ENCODE measurements around the gene VEGFA.

VEGFA gene

GRCh38 chr6:43823879-43824702 lies 54.1 kb downstream of the VEGFA start:
- no peak for DNase-seq (ENCODE audit: low spot score)

DNA sequence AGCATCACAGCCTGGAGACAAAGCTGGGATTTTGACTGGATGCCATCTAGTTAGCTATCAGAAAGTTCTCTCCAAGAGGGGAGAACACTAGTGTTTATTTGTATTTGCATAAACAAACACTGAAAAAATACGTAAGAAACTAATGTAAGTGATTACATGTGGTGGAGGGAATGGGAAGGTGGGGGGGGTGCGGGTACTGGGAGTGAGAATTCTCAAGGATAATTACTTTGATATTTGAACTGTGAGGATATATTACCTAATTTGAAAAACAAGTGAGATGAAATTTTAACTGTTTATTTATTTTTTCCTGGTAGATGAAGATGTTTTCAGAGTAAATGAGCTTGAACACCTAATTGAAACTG lies 54.7 kb downstream of the VEGFA start:
- DNase-seq (ENCODE audit: low spot score) = no peak

DNA sequence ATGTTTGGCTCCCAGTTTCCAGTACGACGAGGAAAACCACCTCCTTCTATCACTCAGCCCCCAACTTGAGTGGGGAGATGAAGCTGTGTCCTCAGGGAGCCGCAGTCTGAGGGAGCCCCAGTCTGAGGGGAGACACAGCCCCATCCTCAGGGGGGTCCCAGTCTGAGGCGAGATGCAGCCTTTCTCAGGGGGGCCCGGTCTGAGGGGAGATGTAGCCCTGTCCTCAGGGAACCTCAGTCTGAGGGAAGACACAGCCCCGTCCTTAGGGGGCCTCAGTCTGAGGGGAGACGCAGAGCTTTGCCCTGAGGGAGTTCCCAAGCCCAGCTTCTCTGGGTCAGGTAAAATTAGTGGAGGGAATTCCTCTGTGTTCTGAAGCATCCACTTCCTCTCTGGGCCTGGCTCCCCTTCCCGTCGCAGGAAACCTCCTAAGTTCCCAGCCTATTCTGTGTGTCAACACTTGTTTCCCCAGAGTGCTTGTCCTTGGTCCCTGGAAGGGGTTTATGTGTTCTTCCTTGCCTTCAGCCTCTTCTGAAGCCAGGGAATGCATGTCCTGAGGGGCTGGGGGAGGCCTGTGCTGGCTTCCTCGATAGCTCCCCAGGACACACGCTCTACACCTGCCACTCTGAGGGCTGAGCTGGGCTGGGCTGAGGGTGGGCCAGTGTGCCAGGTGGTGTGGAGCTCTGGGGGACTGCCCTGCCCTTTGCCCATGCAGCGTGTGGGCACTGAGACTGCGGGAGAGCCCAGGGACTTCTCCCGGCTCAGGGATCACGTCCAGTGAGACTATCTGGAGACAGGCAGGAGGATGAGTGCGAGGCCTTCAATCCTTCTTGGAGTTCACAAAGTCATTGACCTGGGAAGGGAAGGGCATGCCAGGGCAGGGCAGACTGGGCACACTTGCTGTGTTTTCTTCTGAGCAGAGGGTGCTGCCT lies 55.4 kb downstream of the VEGFA start:
- no peak for DNase-seq (ENCODE audit: low spot score)

- no peak for DNase-seq (ENCODE audit: low spot score)
These were observed 56.7 kb downstream of the VEGFA start for GRCh38 chr6:43826730-43827129.

DNA sequence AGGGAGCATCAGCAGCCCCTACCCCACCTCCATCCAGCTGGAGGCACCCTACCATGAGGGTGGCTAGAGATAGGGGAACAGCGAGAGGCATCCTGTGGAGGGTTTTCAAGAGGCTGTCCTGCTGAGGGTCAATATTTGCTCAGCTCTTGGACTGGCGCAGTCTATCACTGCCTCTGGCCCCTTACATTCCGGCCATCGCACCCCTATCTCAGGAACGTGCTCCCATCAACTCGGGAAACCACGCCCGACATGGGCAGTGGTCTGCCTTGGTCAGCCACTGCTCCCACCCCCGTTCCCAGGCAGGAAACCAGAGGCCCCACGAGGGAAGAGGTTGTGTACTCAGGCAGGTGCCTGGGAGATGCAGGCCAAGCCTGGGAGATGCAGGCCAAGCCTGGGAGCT lies 57.9 kb downstream of the VEGFA start:
- no peak for DNase-seq (ENCODE audit: low spot score)

DNA sequence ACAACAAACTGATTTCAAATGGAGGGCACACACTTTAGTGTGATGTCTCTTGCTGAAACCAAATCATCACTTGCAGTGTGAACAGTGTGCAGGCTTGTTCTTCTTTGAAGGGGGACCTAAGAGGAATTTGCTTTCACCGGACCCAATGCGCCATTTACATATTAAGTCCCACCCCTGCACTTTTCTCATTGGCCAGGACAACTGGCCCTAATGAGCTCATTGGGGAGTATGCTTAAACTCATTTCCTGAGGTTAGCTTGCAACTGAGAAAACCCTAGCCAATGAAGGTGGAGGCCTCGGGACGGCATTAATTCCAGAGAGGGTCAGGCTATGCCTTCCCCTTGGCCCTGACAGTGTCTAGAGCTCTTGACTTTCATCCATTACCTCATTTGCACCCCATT lies 58.7 kb downstream of the VEGFA start:
- no peak for DNase-seq (ENCODE audit: low spot score)

- no peak for DNase-seq (ENCODE audit: low spot score)
These were observed 59.5 kb downstream of the VEGFA start for GRCh38 chr6:43829470-43829869.

GRCh38 chr6:43830775-43831174 lies 60.8 kb downstream of the VEGFA start:
- no peak for DNase-seq (ENCODE audit: low spot score)

GRCh38 chr6:43831191-43831590 lies 61.2 kb downstream of the VEGFA start:
- DNase-seq (ENCODE audit: low spot score) = no peak

GRCh38 chr6:43833223-43833995 lies 63.4 kb downstream of the VEGFA start:
- DNase-seq (ENCODE audit: low spot score) = no peak

DNA sequence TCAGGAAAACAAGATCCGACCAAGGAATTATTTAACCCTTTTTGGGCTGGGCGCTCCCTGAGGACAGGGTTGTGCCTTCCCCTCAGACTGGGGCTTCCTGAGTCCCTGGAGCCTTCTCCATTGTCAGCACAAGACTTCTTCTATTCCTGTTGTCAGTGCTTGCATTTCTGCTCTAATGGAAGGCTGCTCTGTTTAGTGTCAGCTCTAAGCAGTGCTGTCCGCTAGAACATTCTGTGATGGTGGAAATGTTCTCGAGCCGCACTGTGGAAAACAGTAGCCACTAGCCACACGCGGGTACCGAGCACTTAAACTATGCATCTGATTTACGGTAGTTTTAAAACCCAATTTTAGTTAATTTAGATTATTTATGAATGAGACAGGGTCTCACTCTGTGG lies 64.0 kb downstream of the VEGFA start:
- DNase-seq (ENCODE audit: low spot score) = no peak

DNA sequence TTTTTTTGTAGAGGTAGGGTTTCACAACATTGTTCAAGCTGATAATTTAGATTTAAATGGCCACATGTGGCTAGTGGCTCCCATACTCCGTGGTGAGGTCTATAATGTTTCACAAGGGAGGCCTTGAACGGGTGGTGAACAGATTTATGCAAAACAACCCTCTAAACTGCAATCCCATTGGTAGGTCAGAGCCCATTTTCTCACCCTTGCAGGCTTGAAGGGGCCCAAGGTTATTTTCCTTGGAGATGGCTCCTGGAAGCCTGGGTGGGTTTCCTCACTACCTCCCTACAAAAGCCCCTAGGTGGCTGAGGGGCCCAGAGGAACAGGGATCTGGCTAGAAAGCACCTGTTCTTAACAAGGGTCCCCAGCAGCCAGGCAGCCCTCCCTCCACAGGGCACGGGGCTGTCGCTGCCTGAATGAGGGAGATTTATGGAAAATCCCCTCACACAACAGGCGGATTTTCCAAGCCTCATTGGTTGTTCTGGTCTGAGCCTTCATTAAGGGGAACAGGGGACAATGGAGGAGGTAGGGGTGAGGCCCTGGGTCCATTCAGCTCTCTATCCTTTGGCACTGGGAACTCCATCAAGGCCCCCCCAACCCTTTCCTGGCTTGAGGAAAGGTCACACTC lies 64.6 kb downstream of the VEGFA start:
- no peak for DNase-seq (ENCODE audit: low spot score)

DNA sequence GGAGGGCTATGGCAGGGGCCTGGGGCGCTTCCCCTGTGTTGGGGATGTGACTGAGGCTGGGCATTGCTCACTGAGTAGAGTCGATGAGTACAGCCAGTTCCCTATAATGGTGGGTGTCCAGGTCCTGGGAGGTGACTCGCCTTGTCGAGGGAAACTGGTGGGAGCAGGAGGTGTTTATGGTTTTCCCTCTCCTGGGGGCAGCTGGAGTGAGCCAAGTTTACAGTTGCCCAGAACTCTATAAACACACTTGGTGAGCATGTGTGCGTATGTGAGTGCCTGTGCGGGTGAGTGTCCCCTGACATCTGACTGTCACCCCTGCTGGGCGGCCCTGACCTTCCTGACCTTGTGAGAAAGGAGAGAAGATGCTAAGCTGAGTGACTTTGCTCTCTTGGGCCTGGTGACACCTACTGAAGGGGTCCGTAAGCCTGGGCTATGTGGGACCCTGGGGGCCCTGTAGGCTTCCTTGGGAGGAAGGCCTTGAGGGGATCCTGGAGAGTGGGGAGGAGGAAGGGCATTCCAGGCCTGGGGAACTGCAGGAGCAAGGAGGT lies 65.9 kb downstream of the VEGFA start:
- DNase-seq (ENCODE audit: low spot score) = no peak

Data from hepatic stellate cell (primary cell).